LHCN-M2 (cell line): ENCODE data around the gene UMPS. TPM values are rescaled to one million over a fixed set of nuclear protein-coding genes. Genes with fewer than 3 reads are reported as not detected.

Experiments
- total RNA-seq: library from RNA; depleted of rRNA; stranded (reverse); fragments of >200 nt; gene quantifications from 2 replicates; pipeline ENCODE4 v1.2.3, GENCODE V29; 2014; rRNA removed

Gene UMPS
- total RNA-seq, 1 experiment from 2014 or later: 39.3 TPM

Other genes starting within 250 kb of the UMPS start
- gene ITGB5, start 156.9 kb downstream of the UMPS start, total RNA-seq: 173 and 224 TPM in 2 replicates
- gene MUC13, start 204.3 kb downstream of the UMPS start, total RNA-seq: 0.17 and 0.71 TPM in 2 replicates